Stimulated activated CD4-positive, alpha-beta T cell treated with anti-CD3 and anti-CD28 coated beads, Interleukin-2, amount 100 ng/mL, for 48 hours (primary cell): Measurements from ENCODE around the gene DLEC1.
"Not testable (repeated sequence)": the region's sequence is repeated elsewhere in the genome, so short reads cannot be mapped to it uniquely, and the experiment has no call there.

Experiments used
- DNase-seq, 2 donors: peaks; one replicate each; pipeline ENCODE4 v3.0.0-alpha.2; 2020

DLEC1 gene

DNA sequence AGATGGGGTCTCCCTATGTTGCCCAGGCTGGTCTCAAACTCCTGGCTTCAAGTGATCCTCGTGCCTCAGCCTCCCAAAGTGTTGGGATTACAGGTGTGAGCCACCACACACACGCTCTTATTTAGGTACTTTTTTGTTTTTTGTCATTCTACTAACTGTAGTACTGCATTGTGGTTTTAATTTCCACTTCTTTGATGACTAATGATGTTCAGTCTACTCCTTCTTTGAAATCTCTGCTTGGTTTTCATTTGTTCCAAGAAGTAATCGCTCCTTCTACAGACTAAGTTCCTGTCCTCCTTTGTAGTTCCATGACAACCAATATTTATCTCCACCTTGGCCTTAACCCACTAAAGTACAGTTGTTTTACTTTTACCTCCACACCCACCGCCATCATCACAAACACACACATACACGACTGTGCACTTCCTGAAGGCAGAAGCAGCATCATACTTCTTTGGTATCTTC, 529 bp upstream of the DLEC1 start:
- no peak for DNase-seq

DNA sequence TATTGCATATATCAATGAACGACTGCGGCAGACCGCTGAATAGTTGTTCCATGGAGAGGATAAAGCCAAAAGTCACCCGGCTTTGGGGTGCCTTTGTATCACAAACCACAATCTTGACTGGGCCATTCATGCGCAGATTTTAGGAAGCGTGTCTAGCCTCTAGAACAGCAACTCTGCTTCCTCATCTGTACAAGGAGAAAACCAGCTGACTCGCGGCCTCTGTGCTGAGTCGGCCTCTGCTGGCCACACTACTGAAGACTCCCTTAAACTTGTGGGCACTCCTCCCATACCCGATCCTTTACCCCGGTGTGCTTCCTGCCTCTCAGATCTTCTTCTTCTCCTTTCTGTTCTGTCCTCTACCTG, 872 bp downstream of the DLEC1 start:
- DNase-seq = peak; percentile 18 to 25

DNA sequence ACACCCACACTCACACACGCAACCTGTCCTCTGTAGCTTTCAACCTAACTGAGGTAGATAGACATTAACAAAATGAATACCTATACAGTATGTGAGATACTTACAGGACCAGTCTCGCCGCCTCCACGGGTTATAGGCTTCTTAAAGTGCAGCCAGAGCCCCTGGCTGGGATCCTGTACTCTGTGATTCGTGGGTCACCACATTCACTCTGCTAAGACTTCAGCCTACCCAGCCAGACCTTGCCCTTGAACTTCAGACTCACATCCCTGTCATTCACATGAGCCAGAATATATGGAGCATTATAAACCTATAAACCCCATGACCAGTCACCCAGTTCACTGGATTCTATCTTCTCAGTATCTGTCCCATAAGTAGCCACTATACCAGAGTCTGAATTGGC, 1.4 kb downstream of the DLEC1 start:
- DNase-seq = no peak

DNA sequence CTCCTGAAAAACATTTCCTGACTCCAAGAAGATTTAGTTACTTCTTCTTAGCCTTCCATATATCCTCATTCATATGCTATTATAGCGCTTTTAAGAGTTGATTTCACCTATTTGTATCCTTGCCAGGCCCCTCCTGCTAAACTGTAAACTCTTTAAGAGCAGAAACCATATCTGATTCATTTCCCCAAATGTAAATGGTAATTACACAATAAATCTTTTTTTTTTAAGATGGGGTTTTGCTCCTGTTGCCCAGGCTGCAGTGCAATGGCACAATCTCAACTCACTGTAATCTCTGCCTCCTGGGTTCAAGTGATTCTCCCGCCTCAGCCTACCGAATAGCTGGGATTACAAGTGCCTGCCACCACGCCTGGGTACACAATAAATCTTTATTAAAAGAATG, 4.5 kb downstream of the DLEC1 start:
- DNase-seq = no peak

DNA sequence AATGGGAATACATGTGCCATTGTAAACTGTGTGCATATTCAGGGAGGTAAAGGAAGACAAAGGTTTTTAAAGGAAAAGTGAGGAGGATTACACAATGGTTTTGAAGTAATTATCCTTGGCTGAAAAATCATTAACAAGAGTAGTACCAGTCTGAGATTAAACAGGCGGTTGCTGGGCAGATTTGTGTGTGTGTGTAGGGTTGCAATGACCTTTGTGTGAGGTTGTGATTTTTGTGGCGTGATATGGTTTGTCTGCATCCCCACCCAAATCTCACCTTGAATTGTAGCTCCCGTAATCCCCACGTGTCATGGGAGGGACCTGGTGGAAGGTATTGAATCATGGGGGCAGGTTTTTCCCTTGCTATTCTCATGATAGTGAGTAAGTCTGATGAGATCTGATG, 7.0 kb downstream of the DLEC1 start:
- DNase-seq = no peak

DNA sequence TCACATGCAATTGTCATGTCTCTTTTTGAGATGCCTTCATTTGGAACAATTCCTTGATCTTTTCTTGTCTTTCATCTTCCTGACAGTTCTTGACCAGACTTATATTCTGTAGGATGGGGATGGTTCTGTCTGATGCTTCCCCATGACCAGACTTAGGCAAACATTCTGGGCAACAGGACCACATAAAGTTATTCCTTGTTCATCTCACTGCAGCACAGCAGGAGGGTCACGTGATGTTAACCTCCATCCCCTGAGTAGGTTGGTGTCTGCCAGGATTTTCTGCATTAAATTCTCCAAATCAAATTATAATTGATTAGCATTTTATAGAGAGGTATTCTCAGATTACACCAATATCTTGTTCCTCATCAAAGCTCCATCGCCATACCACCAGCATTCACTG, 7.8 kb downstream of the DLEC1 start:
- DNase-seq = no peak

DNA sequence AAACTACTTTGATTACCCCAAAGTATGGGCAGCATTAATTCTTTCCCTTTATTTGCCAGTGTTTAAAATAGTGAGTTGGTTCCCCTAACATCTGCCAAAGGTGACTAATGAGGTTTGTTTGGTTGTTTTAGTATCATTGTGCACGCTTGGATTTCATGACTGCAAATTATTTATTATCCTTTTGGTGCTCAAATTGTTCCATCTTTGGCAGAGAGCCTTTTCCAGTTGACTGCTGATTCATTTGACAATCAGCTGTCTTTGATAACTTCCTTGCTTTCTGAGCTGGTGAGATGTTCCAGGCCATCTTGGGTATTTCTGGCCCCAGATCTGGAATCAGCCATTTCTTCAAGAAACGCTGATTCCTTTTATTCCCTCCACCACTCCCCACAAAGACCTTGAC, 8.9 kb downstream of the DLEC1 start:
- no peak for DNase-seq

DNA sequence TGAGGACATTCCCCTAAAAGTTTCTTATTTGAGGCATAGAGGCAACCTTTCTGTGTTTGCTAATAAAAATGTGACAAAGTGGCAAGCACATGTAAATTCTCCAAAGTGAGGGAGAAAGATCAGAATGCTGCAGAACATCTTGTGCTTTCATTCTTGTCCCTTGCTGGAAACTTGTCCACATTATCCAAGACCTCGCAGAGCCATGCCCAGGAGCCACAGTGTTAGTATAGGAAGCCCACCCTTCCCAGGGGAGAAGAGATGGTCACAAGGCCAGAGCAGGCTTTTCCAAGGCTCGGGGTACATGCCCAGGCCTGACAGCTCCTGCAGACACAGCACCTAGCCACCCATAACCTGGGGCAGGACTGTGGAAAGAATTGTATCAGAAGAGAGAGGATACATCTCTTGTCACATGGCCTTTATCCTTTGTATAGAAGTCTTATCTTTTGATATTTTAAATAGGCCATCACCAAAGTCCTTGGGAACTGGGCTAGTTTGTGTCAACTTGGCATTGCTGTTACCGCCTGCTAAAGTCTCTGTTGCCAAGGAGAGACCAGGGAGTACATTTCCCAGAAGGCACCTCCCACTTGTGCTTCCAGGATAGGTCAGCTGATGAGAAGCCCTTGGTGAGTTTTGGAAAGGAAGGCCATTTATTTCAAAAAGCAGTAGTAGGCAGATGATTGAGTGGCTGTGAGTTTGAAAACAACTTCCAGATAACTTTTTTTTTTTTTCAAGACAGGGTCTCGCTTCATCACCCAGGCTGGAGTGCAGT, 10.5 kb downstream of the DLEC1 start:
- no peak for DNase-seq

DNA sequence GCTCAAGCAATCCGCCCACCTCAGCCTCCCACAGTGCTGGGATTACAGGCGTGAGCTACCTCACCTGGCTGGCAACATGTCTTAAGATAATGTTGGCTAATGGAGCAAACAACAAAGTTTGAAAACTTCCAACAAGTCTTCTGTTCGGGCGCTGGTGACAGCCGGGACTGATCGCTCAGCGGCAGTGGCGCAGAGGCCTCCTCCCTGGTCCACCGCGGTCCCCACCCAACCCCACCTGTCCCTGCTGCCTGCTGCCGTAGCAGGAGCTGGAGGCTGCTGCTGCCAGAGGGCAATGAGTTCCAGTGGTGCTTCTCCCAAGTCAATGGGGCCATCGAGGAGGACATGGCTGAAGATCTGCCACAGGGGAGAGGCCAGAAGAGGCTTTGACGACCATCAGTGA, 12.1 kb downstream of the DLEC1 start:
- no peak for DNase-seq

DNA sequence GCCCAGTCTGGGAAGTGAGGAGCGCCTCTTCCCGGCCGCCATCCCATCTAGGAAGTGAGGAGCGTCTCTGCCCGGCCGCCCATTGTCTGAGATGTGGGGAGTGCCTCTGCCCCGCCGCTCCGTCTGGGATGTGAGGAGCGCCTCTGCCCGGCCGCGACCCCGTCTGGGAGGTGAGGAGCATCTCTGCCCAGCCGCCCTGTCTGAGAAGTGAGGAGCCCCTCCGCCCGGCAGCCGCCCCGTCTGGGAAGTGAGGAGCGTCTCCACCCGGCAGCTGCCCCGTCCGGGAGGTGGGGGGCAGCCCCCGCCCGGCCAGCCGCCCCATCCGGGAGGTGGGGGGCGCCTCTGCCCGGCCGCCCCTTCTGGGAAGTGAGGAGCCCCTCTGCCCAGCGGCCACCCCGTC, 14.3 kb downstream of the DLEC1 start:
- not testable (repeated sequence) for DNase-seq

DNA sequence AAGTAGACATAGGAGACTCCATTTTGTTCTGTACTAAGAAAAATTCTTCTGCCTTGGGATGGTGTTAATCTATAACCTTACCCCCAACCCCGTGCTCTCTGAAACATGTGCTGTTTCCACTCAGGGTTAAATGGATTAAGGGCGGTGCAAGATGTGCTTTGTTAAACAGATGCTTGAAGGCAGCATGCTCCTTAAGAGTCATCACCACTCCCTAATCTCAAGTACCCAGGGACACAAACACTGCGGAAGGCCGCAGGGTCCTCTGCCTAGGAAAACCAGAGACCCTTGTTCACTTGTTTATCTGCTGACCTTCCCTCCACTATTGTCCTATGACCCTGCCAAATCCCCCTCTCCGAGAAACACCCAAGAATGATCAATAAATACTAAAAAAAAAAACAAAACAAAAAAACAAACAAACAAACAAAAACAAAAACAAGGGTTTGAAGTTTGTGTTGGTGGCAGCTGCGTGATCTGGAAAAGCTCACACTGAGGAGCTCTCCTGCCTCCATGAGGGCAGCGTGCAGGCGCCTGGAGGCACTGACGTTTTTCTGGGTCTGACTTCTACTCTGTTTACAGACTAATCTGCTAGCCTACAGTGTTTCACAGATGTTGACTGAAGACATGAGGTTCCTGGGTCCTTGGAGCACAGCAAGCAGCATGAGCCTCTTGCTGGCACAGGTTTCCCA, 14.9 kb downstream of the DLEC1 start:
- DNase-seq = not testable (repeated sequence)

DNA sequence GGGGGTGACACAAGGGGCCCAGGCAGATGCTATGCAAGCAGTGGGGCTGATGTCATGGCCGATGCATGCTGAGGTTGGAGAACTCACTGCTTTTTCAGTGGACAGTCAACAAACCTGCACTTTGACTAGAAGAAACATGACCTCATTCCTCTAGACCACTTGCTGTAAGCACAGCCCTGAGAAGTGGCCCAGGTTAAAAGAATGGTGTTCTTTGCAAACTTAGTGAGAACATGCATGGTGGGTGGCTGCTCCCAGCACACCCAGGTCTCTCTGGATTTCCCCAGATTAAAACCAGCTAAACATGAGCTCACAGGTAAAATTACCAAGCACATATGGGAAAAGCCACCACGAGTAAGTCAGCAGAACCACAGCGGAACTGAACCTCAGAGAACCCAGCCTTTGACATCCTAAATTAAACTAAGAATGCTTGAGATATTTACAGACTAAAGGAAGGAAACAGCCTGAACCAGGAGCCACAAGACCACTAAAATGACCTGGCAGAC, 15.5 kb downstream of the DLEC1 start:
- no peak for DNase-seq

DNA sequence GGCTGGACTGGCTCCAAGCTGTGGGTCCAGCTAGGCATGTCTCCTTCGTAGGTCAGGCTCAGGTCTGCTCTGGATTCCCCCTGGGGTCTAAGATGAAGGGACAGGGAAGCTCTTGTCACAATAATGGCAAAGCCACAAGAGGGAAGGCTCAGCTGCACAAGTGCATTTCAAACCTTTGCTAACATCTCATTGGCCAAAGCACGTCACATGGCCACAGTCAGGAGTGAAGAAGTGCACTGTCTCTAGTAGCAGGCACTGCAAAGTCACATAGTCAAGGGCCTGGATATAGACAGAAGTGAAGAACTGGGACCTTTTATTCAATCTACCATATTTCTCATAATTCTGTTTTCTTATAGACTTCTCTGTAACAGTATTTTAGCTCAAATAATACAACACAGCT, 20.1 kb downstream of the DLEC1 start:
- DNase-seq = no peak

DNA sequence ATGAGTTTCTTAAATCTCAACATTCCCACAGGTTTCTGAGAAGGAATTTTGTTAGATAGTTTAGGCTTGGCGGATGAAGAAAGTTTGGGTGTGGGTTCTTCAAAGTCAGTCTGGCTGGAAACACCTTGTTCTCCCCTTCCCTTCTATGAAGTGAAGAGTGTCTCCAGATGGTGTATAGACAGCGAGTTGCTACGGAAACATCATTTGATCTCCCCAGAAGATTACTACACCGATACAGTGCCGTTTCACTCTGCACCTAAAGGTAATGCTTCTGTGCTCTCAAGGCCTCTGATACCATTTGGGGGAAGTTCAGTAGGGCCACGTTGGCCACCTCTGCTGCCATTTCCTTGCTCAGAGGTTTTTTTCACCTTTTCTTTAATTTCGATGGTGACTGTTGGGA, 20.6 kb downstream of the DLEC1 start:
- DNase-seq = no peak

DNA sequence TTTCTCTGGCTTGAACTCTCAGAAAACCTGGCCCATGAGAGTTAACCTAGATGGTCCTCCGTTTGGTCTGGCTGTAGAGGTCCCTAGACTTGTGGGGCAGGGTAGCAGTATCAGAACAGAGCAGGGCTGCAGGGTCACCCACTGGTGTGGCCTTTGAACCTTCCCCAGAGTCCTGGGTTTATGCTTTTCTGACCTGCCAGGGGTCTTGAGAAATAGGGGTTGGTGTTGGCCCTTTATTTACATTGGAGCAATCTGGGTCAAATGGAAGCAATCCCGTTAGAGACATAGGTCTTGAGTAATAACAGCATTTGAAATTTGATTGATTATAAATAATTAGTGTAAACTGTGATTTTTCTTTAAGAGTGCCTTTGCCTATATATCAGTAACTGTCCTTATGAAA, 23.8 kb downstream of the DLEC1 start:
- no peak for DNase-seq

DNA sequence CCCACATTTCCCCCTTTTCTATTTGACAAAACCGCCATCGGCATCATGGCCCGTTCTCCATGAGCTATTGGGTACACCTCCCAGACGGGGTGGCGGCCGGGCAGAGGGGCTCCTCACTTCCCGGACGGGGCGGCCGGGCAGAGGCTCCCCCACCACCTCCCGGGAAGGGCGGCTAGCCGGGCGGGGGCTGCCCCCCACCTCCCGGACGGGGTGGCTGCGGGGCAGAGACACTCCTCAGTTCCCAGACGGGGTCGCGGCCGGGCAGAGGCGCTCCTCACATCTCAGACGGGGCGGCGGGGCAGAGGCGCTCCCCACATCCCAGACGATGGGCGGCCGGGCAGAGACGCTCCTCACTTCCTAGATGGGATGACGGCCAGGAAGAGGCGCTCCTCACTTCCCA, 25.4 kb downstream of the DLEC1 start:
- DNase-seq = not testable (repeated sequence)

DNA sequence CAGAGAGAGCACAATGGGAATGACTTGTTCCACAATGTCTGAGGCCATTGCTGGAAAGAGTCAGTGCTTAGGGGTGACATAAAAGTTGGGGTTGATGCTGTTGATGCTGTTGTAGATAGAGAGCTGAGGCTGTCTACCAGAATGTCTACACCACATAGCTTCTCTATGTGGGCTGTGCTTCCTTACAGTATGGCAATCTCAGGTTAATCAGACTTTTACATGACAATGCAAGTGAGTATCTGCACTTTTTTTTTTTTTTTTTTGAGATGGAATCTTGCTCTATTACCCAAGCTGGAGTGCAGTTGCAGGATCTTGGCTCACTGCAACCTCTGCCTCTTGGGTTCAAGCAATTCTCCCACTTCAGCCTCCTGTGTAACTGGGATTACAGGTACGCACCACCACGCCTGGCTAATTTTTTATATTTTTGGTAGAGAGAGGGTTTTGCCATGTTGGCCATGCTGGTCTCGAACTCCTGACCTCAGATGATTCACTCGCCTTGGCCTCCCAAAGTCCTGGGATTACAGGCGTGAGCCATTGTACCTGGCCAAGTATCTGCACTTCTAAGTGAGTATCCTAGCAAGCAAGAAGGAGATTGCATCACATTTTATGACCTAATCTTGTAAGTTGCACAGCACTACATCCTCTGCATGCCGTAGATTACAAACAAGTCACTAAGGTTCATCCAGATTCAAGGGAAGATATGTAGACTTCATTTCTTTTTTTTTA, 28.7 kb downstream of the DLEC1 start:
- no peak for DNase-seq

DNA sequence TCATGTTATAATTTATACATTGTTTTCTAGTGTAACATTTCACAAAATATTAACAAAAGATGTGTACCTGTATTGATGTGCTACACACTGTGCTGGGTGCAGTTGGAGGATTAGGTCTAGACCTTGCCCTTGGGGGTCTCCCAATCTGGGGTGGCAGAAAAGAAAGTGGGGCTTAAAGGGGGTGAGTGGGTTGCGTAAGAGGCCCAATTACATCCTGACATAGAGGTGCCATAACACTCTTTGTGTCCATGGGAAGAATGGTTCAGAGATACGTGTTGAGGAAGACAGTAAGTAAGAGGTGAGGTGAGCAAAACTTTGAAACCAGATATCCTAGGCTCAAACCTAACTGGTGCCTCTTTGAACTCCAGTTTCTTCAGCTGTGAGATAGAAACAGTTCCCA, 31.0 kb downstream of the DLEC1 start:
- no peak for DNase-seq

DNA sequence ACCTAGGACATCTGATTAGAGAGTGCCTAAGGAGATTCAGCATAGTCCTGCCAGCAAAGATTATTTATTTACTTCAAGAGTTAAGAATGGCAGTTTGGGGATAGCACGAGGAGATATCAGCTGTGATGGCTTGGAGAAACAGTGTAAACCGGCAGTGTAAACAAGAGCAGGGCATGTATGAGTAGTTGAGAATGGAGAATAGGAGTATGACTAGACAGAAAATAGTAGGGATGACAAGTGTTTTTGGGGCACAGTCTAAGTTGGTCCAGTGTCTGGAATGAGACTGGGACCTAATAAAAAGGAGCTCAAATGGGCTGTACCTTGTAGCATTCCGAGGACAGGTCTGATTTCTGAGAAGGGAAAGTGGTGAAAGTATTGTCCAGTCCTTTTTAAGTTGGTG, 38.1 kb downstream of the DLEC1 start:
- not testable (repeated sequence) for DNase-seq

DNA sequence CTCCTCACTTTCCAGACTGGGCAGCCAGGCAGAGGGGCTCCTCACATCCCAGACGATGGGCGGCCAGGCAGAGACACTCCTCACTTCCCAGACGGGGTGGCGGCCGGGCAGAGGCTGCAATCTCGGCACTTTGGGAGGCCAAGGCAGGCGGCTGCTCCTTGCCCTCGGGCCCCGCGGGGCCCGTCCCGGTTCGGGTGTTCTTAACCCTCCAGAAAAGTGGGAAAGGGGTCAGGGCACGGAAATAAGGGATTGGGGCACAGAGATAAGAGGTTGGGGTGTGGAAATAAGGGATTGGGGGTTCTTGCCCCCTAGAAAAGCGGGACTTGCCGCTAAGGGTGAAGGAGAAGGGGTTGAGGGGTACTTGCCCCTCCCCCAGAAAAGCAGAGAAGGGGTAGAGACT, 43.3 kb downstream of the DLEC1 start:
- not testable (repeated sequence) for DNase-seq

DNA sequence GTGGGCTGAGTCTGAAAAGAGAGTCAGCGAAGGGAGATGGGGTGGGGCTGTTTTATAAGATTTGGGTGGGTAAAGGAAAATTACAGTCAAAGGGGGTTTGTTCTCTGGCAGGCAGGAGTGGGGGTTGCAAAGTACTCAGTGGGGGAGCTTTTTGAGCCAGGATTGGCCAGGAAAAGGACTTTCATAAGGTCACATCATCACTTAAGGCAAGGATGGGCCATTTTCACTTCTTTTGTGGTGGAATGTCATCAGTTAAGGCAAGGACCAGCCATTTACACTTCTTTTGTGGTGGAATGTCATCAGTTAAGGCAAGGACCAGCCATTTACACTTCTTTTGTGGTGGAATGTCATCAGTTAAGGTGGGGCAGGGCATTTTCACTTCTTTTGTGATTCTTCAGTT, 44.2 kb downstream of the DLEC1 start:
- DNase-seq = not testable (repeated sequence)

DNA sequence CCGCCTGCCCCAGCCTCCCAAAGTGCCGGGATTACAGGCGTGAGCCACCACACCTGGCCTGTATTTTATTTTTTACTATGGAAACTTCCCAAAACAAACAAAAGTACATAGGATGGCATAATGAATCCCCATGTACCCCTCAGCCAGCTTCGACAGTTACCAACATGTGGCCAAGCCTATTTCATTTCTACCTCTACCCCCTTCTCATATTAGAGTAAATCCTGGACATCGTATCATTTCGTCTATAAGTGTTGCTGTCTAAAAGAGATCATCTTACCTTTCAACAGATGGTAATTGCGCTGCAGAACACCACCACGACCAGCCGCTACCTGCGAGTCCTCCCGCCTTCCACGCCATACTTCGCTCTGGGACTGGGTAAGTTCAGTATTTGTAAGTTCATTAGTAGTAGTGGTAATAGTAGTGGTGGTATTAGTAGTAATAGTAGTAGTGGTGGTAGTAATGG, 44.9 kb downstream of the DLEC1 start:
- DNase-seq = no peak
